HG03442 (cell line): ENCODE measurements around the gene DDX55.
"Not testable (repeated sequence)": the region's sequence is repeated elsewhere in the genome, so short reads cannot be mapped to it uniquely, and the experiment has no call there.

ENCODE experiments used
- ATAC-seq: cut with Tn5 transposase; IDR thresholded peaks from one replicate; pipeline ENCODE4 v1.9.1; 2021; ENCODE audit warnings: mild to moderate bottlenecking, moderate library complexity; ENCODE audit not compliant: unreplicated experiment

The DDX55 gene, protein sequence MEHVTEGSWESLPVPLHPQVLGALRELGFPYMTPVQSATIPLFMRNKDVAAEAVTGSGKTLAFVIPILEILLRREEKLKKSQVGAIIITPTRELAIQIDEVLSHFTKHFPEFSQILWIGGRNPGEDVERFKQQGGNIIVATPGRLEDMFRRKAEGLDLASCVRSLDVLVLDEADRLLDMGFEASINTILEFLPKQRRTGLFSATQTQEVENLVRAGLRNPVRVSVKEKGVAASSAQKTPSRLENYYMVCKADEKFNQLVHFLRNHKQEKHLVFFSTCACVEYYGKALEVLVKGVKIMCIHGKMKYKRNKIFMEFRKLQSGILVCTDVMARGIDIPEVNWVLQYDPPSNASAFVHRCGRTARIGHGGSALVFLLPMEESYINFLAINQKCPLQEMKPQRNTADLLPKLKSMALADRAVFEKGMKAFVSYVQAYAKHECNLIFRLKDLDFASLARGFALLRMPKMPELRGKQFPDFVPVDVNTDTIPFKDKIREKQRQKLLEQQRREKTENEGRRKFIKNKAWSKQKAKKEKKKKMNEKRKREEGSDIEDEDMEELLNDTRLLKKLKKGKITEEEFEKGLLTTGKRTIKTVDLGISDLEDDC

DNA sequence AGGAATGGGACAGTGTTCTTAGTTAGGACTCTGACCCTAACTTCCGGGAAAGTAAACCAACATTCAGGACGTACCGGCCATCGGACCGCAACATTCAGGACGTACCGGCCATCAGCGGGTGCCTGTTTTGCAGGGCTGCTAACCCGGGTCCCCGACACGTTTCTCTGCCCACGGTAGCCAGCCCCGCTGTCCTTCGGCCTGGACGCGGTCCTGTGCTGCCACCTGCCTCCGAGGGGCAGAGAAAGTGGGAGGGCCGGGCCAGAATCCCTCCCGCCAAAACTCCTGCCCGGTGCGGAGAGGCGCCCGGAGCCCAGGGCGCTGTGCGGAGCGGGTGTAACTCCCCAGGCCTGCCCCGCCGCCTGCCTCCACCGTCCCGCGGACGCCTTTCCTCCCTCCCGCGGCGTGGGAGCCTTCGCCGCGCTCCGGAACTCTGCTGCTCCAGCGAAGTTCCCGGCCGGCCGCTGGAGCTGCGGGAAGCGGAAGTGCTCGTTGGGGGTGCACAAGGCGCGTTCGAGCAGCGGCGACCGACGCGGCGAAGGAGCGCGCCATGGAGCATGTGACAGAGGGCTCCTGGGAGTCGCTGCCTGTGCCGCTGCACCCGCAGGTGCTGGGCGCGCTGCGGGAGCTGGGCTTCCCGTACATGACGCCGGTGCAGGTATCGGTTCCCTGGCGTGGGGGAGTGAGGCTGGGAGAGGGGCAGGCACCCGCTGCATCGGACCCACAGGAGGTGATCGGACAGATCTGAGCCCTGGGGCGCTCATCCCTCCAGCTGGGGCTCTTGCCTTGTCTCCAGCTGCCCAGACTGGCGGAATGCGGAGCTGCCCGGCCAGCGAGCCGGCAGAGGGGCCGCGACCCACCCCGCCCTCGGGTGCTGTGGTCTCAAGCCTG is at the start of gene DDX55:
Gene DDX55 (plus strand): TSS at position 498 of the 888 bp plus-strand sequence. CDS start 50 bp downstream, at position 548.
- ATAC-seq, result peak; percentile 80

DNA sequence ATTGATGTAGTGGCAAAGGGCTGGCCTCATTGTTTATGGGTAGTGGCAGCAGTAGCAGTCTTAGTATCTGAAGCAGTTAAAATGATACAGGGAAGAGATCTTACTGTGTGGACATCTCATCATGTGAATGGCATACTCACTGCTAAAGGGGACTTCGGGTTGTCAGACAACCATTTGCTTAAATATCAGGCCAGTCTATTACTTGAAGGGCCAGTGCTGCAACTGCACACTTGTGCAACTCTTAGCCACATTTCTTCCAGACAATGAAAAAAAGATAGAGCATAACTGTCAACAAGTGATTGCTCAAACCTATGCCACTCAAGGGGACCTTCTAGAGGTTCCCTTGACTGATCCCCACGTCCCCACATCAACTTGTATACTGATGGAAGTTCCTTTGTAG is 47.8 kb upstream of the DDX55 start:
- not testable (repeated sequence) for ATAC-seq

DNA sequence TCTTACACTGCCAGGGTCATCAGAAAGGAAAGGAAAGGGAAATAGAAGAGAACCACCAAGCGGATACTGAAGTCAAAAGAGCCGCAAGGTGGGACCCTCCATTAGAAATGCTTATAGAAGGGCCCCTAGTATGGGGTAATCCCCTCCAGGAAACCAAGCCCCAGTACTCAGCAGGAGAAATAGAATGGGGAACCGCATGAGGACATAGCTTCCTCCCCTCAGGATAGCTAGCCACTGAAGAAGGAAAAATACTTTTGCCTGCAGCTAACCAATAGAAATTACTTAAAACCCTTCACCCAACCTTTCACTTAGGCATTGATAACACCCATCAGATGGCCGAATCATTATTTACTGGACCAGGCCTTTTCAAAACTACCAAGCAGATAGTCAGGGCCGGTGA is 47.1 kb upstream of the DDX55 start:
- not testable (repeated sequence) for ATAC-seq

DNA sequence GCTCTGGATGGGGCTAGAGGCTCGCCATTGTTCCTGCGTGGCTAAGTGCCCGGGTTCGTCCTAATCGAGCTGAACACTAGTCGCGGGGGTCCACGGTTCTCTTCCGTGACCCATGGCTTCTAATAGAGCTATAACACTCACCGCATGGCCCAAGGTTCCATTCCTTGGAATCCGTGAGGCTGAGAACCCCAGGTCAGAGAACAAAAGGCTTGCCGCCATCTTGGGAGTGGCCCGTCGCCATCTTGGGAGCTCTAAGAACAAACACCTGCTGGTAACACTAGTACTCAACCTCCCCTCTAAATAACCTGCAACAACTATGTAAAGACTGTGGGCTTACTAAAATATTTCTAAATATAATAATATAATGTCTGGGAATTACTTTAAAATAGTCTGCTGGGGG is 43.4 kb upstream of the DDX55 start:
- not testable (repeated sequence) for ATAC-seq

DNA sequence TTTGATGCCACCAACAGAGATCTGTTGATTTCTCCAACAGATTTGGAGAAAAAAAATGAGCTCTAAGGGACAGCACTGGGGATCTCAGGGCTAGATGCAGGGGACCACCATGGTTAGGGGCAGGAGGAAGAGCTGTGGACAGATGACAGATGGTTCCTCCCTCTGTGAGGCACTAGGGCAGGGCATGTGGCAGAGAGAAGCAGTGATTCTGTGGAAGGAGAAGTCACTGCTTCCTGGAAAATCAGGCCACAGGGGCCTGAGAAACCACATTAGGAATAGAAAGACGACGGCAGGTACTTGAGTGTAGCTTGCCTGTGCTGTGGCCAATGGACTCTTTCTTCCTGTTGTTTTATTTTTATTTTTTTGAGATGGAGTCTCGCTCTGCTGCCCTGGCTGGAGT is 42.4 kb upstream of the DDX55 start:
- ATAC-seq, result no peak

DNA sequence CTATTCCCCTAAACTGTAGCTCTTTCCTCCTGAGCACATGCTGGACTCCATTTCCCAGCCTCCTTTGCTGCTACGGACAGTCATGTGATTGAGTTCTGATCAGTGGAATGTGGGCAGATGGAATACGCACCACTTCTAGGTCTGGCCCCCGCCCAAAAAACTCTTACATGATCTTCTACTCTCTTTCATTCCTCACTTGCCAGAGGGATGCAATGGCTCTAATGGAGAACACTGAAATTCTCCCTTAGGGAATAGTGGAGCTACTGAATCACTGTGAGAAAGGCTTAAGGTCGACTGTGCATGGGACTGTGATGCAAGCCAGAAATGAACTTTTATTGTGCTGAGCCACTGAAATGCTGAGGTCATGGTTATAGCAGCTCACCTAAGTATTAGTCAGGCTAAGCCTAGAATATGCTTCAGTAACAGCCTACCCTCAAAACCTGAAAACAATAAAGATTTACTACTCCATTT is 30.5 kb upstream of the DDX55 start:
- no peak for ATAC-seq

DNA sequence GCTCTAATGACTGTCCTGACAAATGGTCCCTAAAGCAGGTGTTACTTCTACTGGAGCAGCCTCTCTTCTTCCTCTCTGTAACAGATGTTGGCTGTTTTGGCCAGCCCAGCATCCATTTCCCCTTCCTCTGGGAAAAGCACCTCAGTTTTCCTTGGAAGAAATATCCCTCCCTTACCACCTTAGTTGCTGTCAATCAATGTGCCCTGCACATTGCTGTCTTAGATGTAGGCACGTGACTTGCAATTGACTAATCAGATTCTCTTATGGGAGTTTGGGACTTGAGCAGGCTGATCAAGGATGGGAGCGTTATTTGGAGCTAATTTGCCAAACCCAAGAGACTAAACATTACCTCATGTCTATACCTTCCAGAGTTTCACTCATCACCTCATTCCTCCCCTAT is 29.5 kb upstream of the DDX55 start:
- no peak for ATAC-seq

DNA sequence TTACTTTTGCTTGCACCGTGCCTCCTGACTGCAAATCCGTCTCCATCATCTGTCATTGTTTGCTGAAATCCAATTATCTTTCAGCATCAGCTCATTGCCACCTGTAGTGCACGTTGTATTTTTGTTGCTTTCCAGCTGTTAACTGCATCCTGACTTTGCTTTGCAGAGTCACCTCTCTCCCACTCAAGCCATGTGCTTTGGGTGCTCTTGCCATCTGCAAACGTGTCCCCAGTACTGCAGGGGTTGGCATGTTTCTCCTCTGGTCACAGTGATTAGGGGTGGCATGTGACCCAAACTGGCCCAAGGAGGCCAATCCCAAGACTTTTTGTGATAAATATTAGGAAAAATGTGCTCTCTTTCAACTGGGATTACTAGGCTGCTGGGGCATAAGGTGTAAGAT is 28.0 kb upstream of the DDX55 start:
- ATAC-seq, result no peak

DNA sequence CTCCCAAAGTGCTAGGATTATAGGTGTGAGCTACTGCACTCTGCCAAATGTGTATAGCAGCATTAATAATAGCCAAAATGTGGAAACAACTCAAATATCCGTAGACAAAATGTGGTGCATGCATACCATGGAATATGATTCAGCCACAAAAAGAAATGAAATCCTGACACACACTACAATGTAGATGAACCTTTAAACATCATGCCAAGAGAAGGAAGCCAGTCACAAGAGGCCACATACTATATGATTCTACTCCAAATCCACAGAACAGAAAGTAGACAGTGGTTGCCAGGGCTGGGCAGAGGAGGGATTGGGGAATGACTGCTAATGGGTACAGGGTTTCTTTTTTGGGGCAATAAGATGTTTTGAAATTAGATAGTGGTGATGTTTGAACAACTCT is 25.3 kb upstream of the DDX55 start:
- no peak for ATAC-seq

DNA sequence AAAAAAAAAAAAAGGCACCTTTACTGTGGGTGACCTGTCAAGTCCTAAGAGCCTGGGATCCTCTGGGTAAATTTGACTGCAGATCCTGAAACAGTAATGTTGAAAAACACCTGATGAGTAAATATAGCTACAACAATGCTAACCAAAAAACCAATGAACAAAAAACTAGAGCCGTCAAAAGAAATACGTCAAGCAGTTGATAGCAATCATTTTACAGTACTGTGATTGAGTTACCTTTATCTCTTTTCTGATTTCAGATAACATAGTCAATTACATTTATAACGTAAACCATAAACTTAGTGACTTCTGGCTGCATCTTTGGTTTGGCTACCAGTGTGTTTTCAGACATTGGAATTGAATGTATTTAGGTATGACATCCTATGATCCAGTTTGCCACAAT is 23.7 kb upstream of the DDX55 start:
- ATAC-seq, result no peak

DNA sequence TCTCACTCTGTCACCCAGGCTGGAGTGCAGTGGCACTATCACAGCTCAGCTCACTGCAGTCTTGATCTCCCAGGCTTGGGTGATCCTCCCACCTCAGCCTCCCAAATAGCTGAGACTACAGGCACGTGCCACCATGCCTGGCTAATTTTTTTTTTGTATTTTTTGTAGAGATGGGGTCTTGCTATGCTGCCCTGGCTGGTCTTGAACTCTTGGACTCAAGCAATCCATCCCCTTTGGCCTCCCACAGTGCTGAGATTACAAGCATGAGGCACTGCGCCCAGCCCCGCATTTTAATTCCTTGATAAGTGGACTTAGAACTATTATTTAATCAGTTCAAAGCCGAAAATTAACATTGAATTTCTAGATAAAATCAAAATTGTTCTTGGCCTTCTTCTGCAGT is 23.1 kb upstream of the DDX55 start:
- not testable (repeated sequence) for ATAC-seq

DNA sequence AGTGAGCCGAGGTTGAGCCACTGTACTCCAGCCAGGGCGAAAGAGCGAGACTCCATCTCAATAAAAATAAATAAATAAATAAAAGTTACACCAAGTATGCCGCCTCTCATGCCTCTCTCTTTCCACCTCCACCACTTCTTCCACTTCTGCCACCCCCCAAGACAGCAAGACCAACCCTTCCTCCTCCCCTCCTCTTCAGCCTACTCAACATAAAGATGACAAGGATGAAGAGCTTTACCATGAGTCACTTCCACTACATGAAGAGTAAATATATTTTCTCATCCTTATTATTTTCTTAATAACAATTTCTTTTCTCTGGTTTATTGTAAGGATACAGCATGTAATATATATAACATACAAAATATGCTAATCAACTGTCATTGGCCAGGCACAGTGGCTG is 21.1 kb upstream of the DDX55 start:
- ATAC-seq, result no peak

DNA sequence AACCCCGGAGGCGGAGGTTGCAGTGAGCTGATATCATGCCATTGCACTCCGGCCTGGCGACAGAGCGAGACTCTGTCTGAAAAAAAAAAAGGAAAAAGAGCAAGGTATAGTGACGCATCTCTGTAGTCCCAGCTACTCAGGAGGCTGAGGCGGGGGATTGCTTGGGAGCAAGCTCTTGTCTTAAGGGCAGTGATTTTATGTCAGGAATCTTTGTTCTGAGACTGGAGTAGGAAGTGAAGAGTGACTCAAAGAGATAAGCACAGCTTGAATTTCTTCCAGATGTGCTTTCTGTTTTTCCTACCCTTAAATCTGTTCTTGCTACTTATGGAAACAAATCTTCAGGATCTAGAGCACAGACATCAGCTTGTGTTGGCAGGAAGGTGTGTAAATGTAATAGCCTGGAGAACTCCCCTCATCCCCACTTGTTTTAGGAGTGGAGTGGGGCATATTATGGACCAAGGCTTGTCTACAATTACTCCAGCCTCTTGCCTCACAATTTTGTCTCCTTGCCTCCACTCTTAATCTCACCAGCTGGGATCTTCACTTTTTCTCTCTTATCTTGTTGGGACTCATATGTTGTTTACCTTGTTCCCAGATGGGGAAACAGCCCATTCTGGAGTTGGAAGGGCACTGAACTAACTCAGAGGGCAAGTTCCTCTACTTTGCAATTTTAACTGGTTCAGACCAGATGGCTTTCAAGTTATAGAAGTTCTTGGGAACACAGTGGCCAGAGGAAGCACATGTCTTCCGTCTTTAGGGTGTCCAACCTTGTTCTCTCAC is 10.0 kb upstream of the DDX55 start:
- no peak for ATAC-seq

DNA sequence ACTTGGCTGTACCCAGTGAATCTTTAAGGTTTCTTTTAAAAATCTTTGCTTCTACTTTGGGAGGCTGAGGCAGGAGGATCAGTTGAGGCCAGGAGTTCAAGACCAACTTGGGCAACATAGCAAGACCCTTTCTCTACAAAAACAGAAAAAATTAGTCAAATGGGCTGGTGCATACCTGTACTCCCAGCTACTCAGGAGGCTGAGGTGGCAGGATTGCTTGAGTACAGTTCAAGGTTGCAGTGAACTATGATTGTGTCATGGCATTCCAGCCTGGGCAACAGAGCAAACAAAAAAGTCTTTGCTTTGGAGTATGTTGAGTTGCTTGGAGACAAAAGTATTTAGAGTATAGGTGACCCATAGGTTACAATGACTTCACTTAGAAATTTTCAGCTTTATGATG is 6.2 kb upstream of the DDX55 start:
- no peak for ATAC-seq

DNA sequence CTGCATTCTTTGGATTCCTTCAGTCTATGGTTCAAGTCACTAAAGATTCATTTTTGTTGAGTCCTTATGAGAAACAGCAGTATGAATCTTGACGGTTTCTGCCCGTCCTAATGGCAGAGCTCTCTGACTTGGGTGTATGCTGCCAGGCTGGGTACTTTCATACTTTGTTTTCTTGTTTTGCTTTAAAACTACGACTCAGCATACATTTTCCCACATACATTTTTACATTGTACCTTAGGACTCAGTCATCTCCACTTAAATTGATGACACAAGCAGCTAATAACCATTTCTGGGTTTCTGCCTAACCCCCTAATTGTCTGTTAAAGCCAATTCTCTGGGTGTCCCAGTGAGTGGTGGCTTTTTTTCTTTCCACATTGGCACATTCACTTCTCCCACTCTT is 4.8 kb upstream of the DDX55 start:
- no peak for ATAC-seq

DNA sequence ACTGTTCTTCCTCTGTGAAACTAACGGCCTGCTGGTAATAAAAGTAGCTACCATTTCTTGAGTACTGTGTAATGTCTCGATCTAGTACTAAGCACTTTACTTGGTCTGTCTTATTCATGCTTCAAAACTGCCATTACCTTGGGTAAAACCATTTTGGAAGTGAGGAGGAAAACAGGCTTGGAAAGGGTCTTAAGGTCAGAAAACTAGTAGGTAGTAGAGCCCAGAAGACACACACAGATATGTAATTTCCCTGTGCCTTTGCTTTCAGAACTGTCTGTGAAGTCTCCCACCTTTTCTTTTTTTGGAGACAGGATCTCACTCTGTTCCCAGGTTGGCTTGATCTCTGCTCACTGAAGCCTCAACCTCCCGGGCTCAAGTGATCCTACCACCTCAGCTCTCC is 3.4 kb upstream of the DDX55 start:
- ATAC-seq, result no peak

DNA sequence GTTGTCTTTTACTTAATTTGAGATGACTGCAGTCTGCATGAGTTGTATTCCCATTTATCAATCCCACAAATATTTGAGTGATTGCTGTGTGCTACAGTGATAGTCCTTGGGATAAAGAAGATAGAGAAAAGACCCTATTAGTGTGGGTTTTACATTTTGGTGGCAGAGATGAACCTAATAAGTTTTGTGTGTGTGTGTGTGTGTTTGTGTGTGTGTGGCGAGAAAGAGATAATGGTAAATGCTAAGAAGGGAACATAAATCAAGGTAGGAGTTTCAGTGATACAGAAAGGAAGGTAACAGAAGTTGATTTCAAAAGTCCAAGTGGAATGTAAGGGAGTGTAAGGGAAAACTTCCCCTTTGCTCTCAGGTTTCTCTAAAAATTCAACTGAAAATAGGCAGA is 2.6 kb upstream of the DDX55 start:
- no peak for ATAC-seq

DNA sequence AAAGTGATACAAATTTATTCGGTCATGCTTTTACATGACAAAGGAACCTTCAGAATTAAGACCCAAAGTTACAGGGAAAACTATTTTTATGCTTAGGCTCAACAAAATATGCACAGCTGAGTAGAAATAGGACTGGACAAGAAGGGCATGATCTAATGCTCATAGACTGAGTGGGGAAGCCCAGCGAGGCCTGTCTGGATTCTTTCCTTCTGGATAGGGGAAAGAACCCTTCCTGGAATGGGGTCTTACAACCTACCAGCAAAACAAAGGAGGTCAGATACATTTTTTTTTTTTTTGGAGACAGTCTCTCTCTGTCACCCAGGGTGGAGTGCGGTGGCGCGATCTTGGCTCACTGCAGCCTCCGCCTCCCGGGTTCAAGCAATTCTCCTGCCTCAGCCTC is 2.2 kb upstream of the DDX55 start:
- ATAC-seq, result no peak

DNA sequence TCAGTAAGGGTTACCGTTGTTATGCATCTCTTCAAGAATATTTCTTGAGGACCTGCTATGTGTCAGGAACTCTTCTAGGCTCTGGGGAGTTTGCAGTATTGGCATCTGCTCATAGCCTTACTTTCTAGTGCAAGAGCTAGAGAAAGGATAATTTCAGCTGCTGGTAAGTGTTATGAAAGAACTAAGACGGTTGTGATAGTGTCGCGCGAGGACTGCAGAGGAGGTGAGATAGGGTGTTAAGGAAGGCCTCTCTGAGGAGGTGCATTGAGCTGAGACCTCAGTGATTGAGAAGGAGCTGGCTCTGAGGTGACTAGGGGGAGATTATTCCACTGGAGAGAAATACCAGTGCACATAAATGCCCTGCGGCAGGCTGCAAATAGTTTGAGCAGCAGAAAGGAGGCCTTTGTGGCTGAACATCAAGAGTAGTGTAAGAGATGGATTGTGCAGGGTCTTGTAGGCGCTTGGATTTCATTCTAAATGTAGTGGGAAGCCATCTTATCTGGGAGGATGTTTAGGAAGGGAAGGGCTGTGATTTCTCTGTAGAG is 824 bp downstream of the DDX55 start:
- no peak for ATAC-seq

DNA sequence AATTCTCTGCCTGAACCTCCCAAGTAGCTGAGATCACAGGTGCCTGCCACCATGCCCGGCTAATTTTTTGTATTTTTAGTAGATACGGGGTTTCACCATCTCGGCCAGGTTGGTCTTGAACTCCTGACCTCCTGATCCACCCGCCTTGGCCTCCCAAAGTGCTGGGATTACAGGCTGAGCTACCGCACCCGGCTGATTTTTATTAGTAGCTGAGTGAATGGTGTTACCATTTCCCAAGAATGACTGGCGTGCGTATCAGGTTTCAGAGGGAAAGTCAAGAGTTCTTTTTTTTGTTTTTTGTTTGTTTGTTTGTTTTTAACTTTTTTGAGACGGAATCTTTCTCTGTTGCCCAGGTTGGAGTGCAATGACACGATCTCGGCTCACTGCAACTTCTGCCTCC is 1.6 kb downstream of the DDX55 start:
- not testable (repeated sequence) for ATAC-seq
